Measurements from ENCODE around the gene SHBG.

DNA sequence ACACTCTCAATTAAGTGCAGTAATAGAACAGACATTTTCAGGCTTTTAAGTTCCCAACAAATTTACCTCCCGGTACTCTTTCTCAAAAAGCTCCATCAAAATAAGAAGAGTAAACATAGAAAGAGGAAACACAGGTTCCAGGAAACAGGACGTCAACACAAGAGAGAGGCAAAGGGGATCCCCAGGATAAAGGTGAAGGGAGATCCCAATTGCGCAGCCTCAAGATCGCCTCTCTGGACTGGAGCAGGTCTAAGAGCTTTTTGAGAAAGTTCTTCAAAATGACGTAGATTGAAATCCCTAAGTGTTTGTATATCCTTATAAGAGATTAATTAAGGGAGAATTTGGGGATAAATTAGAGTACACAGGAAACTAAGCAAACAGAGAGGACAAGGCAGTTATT is 11.3 kb upstream of the SHBG start:
- no peak for TF ChIP-seq GATA2 (IDR thresholded peaks at IDR 0.05; ENCODE audit: low read depth, low read length)
- no peak for TF ChIP-seq GATA3 (IDR thresholded peaks at IDR 0.05; ENCODE audit: low read depth, low read length)

Data from SH-SY5Y (cell line).